ENCODE measurements around the gene WWC2.

DNA sequence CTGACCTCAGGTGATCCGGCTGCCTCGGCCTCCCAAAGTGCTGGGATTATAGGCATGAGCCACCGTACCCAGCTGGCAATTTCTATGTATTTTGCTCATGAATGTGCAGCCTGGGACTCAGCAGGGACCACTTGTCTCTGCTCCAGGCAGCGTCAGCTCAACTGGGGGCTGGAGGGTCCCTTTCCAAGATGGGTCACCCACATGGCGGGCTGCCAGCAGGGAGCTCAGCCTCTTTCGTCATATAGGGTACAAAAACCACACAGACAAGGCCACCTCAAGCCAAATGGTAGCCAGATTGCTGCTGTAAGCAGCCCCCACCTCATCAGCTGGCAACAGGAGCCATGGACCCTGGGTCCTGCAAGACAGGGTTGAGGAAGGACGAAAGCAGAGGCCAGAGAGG is 225.6 kb downstream of the WWC2 start:
- TF ChIP-seq, protein P1, sequence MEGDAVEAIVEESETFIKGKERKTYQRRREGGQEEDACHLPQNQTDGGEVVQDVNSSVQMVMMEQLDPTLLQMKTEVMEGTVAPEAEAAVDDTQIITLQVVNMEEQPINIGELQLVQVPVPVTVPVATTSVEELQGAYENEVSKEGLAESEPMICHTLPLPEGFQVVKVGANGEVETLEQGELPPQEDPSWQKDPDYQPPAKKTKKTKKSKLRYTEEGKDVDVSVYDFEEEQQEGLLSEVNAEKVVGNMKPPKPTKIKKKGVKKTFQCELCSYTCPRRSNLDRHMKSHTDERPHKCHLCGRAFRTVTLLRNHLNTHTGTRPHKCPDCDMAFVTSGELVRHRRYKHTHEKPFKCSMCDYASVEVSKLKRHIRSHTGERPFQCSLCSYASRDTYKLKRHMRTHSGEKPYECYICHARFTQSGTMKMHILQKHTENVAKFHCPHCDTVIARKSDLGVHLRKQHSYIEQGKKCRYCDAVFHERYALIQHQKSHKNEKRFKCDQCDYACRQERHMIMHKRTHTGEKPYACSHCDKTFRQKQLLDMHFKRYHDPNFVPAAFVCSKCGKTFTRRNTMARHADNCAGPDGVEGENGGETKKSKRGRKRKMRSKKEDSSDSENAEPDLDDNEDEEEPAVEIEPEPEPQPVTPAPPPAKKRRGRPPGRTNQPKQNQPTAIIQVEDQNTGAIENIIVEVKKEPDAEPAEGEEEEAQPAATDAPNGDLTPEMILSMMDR (IDR thresholded peaks at IDR 0.05 in 8 of 11, conservative IDR thresholded peaks at IDR 0.05 in 3 of 11), result no peak
- TF ChIP-seq POLR2A (IDR thresholded peaks at IDR 0.05), result no peak
- no peak for TF ChIP-seq POLR2AphosphoS5 (IDR thresholded peaks at IDR 0.05)
